ENCODE data around the gene NPPA.

GRCh38 chr1:11835441-11836225 is 11.9 kb downstream of the NPPA start:
- TF ChIP-seq CTCF (conservative IDR thresholded peaks at IDR 0.05) (no peak), EZH2 (IDR thresholded peaks at IDR 0.05; ENCODE audit: low read depth) (no peak)
